GM19240 (cell line): Measurements from ENCODE around the gene LAS1L.
"Not testable (repeated sequence)": the region's sequence is repeated elsewhere in the genome, so short reads cannot be mapped to it uniquely, and the experiment has no call there.

ENCODE experiments used
- DNase-seq: peaks from one replicate; pipeline ENCODE4 v3.0.0; 2011; ENCODE audit warnings: low spot score; ENCODE audit not compliant: insufficient read length

The LAS1L gene

DNA sequence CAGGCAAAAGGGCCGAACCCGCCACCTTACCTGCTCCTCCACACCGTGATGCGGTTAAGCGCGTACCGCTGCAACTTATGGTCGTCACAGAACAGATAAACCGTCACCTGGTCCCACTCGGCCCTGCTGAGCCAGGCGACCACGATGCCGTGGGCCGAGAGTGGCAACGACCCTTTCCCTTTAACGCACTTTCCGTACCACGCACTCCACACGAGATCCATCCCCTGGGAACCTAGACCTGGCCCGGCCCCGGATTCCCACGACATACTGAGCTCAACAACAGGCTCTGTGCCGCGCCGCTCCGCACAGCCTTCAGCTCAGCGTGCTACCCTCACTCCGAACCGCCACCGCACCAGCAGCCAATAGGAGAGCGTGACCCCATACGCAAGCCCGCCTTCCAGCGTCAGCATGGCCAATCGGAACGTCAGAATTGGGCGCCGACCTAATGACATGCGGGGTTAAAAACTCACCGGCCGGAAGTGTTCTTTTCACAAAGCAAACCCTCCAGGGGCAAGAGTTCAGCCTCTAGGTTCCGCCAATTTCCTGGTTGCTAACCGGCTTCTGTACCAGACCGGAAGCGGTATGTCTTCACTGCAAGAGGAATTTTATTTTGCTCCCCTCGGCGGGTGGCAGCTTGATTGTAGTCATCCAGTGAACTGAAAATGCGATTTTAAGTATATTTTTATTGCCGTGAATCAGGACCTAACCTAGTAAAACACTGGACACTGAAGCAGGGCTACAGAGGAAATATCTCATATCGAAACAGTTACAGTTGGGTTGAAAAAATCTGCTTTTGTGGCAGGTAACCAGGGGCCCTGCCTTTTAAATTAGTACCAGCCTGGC, at the start of gene LAS1L:
Gene LAS1L, minus strand, starts transcription at position 338 of the 843 bp plus-strand sequence. Its CDS starts 72 bp downstream, at position 266.
- DNase-seq = peak; percentile 64

DNA sequence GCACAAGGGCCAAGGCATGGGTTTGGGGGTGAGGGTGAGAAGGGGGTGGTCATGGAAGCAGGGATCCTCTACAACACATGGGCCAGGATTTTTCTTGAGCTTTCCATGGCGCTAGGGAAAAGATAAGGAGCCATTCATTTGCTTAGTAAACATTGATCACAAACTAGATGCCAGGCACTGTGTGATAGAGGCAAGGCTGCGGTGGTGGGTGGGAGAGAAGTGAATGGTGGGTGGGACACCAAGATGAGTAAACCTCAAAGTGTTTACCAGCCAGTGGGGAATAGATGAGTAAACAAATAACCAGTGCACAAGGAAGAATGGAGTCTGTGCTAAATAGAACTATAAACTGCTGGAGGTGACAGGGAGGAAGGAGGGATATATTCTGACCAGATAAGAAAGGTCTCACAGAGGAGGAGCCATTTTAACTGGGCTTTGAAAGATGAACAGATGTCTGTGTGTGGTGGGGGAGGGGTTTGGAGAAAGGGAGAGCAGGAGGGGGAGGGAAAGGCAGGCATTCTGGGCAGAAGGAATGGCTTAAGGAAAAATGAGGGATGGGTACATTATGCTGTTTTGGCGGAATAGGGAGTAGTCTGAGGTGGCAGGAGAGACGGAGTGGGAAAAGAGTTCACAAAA, 48.0 kb upstream of the LAS1L start:
- no peak for DNase-seq

DNA sequence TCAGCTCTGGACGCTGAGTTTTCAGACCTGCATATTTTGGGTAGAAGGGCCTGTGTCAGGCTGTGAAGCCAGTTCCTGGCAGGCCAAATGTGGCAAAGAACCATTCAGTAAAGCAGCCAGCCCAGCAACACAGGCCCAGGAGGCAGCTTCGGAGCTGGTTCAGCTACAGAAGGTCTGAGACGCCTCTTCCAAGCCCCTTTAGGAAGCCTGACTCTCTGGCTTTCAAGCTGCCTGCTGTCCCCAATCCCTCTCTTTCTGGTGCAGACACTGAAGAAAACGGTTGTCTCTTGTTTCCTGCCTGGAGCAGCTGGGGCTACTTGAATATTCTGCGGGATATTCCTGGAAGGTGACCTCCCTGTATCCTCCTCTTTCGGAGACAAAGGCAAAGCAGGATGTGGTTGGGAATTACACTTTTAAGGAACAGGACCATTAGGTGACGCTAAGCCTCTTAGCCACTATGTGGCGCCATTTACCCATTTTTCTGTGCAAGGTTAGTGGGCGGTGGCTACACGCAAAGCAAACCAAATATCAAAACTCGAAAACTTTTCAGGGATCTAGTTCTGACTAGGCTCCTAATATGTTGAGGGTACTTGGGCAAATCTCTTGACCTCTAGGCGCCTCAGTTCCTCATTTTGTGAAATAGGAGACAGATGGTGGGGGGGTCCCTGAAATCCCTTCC, 47.2 kb upstream of the LAS1L start:
- peak; percentile 43 for DNase-seq

DNA sequence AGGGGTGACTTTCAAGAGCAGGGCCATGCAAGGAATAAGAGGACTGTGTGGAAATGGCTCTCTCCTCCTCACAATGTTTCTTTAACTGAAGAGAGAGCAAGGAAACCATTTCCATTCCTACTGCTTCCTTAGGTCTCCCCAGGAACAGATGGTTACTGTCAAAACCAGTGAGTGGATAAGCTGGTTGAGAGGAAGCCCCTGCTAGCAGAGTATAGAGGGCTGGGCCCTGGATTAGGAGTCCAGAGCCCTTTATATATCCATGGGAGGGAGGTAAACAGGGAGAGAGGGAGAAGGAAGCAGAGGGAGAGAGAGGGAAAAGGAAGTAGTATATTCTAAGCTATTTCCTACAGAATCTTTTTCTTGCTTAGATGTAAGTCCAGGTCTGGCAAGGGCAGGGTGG, 43.8 kb upstream of the LAS1L start:
- DNase-seq = no peak

DNA sequence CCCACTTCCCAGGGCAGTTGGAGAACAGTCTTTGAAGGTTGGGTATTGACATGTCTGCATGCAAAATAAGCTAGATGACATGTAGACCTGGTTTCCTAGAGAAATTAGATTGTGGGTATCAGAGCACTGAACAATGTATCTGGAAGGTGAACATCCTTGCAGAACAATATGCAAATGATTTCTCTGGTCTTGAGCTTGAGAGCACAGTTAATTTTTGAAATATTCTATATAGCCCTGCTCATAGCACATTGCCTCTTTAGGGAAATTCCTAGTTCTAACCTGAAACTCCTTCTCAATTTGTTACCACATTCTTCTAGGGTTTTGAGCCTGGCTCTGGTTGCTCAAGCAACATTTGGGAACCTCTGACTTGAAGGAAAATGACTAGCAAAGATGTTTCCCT, 41.6 kb upstream of the LAS1L start:
- DNase-seq = no peak

DNA sequence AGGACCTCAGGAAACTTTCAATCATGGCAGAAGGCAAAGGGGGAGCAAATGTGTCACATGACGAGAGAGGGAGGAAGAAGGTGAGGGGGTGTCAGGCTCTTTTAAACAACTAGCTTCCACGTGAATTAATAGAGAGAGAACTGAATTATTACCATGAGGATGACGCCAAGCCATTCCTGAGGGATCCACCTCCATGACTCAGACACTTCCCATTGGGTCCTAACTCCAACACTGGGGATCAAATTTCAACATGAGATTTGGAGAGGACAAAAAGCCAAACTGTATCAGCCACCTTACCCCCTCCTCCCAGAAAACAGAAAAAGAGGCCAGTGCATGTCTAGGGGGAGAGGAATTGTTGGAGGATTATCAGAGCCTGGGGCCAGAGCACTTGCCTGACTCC, 40.4 kb upstream of the LAS1L start:
- no peak for DNase-seq

DNA sequence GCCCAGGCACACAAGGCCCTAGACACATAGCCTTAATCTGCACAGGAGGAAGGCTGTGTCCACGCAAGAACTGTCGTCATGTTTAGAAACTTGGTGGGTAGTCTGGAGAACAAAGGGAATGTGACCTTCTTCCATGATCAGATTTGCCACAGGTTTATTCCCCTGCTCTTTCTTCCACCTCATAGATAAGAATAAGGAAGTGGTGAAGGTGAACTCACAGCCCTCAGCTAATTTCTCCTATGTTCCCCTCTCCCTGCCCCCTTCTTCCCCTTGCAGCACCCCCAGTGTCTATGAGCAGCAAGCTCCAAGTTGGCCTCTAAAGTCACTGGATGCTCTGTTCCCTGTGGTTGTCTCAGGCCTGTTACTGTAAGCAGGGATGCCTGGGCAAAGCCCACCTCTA, 39.8 kb upstream of the LAS1L start:
- DNase-seq = no peak

DNA sequence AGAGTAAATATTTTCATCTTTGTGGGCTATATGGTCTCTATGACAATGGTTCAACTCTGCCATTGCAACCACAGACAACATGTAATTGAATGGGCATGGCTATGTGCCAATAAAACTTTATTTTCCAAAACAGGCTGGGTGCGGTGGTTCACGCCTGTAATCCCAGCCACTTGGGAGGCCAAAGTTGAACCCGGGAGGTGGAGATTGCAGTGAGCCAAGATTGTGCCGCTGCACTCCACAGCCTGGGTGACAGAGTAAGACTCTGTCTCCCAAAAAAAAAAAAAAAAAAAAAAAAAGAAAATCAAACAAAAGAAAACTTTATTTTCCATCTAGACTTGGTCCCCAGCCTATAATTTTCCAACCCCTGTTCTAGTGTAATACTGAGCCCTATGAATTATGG, 38.4 kb upstream of the LAS1L start:
- DNase-seq = no peak

DNA sequence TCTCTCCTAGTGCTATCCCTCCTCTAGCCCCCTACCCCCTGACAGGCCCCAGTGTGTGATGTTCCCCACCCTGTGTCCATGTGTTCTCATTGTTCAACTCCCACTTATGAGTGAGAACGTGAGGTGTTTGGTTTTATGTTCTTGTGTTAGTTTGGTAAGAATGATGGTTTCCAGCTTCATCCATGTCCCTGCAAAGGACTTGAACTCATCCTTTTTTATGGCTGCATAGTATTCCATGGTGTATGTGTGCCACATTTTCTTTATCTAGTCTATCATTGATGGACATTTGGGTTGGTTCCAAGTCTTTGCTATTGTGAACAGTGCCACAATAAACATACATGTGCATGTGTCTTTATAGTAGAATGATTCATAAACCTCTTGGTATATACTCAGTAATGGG, 28.3 kb upstream of the LAS1L start:
- DNase-seq = not testable (repeated sequence)

DNA sequence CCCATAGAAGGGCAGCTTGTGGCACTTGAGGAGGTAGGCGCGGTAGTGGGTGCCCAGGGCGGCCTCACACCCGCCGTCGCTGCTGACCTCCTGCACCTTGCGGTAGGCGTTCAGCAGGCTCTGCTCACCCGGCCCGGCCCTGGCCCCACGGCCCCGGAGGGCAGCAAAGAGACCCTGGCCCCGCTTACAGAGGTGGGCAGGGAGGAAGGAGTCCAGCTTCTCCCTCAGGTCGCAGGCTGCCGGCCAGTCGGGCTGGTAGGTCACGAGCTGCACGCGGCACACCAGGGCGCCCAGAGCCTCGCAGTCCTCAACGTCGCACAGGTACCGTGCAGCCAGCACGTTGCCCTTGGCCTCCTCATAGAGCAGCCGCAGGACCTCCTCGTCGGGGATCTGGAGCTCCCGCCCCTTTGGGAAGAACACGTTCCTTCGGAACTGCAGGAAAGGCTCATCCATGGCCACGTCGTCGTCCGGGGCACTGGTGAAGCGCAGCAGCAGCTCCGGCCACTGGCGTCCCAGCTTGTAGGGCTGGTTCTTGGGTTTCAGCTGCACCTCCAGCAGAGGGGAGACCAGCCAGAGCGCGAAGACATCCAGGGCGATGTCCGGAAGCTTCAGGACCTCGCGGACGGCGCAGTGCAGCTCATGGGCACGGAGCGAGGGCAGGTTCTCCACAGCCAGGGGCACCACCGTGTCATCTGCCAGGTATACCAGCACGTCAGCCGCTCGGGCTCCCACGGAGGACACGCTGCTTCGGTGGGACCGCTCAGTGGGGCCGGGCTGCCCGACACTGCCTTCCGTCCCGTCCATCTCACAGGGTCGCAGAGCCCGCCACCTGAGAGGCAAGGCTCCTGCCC, 17.1 kb upstream of the LAS1L start:
- DNase-seq = no peak

DNA sequence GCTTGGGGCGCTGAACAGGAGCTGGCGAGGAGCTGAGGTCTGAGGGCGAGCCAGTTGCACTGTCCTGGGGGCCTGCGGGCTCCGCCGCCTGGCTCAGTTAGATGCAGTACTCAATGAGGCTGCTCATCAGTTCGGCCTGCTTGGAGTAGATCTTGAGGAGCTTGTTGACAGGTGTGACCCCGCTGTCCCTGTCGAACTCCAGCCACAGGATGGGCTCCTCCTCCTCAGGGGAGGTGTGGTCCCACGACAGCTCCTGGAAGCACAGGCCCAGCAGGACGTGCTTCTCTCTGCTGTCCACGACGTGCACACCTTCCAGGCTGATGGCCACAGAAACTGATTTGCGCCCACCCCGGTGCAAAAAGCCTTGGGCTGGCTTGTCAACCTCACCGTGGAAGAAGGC, 16.5 kb upstream of the LAS1L start:
- no peak for DNase-seq

DNA sequence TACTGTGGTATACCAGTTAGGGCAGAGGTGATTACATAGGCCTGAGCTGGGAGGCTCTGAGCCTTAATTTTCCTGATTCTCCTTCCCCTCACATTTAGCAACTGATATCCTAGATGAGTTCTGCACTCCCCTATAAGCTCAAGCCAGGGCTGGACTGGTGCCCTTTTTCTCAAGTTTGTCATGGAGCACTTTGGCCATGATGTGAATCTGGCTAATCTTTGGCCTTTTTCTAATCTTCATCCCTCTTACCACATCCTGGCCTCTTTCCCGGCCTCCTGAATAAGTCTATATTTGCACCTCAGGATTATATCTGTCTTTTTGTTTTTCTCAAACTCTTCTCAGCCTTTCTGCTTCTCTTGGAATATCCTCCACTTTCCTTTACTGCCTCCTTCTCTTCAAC, 10.9 kb upstream of the LAS1L start:
- no peak for DNase-seq

DNA sequence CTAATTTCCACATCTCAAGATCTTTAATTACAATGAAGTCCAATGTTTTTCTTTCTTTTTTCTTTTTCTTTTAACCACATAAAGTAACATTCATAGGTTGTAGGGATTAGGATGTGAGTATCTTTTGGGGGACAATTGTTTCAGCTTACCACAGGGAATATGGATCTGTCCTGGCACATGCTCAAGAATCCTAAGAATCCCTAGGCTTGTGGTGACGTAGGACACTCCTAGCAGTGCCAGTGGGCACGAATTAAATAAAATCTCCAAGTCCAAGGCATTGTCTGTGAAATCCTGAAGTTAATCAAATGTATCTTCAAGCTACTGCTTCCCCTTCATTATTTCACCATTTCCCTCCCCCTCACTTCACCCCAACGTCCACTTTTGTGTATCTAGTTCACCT, 2.6 kb upstream of the LAS1L start:
- no peak for DNase-seq

DNA sequence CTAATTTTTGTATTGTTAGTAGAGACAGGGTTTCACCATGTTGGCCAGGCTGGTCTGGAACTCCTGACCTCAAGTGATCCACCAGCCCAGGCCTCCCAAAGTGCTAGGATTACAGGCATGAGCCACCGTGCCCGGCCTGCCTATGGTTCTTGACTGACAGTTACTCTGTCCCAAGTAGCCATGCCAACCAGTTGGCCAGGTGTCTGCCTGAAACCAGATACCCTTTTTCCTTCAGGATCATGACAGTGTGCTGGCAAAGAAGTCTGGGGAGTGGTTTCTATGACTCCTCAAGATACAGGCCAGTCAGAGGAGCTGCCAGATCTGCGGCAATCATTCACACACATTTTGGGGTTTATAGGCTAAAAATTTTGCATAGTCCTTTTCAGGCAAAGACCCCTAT, 1.7 kb upstream of the LAS1L start:
- DNase-seq = no peak

DNA sequence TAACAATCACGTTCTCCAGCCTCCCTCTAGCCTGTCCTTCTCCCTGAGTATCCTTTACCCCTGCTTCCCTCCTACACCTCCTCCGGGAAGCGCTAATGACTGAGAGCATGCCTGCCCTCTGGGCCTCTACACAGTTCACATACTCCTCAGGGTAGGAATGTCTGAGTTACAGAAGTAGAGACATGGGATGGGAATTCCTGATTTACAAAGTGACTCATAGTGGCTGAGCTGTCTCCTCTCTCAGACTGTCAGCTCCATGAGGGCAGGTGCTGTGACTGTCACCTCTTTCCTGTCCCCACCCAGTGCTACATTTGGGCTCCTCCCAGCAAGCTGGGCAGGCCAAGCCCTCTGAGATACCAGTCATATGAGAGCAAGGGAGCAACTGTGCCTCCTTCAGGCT, 2.6 kb downstream of the LAS1L start:
- no peak for DNase-seq

DNA sequence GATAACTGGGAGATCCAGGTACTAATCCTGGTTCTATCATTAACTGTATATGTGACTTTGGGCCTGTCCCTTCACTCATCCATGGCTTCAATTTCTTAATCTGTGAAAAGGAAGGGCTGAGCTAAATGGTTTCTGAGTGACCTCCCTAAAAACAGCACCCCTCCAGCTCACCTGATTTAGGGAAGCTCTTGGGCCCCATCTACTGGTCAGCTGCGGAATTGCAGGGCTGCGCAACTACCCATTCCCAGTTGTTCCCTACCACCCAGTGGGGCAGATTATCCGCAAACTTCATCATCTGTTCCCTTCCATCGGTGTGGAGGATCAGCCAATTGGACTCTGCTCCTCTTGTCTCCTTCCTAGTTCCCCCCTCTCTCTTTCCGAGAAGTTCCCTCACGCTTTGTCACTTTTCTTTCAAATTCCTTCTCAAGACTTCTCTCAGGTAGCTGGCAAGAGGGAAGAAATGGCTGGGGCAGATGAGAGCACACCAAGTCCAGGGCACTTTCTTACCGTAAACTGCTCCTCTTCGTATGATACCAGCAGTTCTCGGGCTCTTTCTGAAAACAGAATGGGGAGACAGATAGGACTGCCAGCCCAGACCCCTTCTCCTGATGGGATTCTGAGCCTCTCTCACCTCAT, 5.8 kb downstream of the LAS1L start:
- peak; percentile 67 for DNase-seq

DNA sequence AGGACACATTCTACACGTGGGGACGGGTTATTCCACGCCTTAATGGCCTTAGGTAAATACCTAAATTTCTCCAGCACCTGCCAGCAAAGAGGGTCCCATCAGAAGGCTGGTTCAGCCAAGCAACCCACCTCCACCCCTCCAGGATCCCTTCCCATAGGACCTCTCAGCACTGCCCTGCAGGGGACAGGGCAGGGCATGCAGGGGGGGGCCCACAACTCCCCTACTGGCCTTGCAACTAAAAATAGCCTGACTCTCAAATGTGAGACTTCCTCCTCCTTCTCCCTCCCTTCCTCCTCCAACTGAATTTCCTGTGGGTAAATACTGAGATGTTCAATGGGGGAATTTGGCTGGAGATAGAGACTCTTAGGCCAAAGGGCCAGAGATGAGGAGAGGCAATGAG, 6.3 kb downstream of the LAS1L start:
- no peak for DNase-seq

DNA sequence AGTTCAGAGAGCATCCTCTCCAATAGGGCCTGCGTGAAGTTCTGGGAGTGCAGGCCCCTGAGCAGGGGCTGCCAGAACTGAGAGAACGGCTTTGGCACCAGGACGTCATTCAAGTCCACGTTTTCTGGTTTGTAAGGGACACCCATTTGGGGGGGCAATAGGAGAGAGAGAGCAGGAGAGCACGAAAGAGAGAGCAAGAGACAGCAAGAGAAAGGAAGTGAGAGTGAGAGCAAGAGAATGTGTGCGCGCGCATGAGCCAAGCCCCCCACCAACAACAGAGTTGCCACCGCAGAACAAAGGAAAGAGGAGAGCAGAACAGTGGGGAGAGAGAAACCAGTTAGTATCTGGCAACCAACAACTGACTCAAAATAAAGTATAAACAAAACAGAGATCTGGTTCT, 10.4 kb downstream of the LAS1L start:
- DNase-seq = no peak

DNA sequence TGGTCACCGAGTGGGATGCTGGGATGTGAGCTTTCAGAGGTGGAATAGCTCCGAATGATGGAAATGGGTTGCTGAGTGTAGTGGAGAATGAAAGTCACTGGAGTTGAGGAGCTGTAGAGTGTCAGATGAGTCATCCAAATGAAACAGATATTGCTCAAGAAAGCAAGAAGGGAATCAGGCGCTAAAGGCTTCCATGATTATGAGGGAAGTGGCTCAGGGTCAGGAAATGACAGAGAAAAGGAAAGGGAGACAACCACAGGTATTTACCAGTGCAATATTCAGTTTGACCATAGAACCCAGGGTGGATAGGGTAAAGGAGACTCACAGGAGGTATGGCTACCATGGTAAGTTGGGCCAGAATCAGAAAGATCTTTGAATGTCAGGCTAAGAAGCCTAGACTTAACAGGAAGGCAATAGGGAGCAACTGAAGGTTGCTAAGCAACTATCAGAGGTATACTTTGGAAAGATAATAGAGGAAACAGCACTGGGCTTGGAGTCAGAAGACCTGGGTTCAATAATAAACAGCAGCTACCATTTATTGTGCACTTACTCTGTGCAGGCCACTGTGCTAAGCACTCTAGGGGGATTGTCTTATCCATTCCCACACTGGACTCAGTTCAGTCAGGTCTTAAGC, 11.7 kb downstream of the LAS1L start:
- DNase-seq = no peak

DNA sequence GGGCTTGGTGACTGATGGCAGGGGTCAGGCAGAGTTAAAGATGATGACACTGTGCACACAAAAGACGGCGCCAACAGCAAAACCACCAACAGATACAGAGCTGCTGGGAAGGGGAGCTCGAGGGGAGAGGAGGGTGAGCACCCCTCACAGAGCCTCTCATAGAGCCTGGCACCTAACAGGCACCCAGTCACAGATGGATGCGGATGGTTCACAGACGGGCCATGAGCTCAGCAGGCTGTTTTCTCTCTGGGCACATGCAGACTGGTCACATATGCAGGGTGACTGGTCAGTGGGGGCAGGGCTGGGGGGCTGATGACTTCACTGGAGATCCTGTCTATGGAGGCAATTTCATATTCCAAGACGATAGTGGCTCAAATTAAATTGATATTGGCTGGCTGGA, 15.1 kb downstream of the LAS1L start:
- not testable (repeated sequence) for DNase-seq

DNA sequence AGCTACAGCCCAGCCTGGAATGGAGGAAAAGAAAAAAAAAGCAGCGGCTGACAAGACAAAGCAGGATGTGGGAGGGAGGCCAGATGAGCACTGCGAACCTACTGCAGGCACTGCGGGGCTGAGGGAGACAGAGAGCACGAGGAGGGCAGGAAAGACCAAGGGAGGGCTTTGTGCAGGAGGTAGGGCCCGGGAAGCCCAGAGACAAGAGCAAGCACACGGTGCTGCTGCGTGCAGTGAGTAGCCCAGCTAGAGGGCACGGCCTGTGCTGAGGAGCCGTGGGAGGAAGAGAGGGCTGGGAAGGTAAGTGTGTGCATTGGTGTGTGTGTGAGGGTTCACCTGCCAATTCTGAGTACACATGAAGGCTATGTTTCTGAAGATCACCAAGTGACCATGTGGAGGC, 15.6 kb downstream of the LAS1L start:
- DNase-seq = not testable (repeated sequence)
